Endothelial cell of umbilical vein (primary cell): ENCODE data around the gene CHST8. TPM values are rescaled to one million over a fixed set of nuclear protein-coding genes. Genes with fewer than 3 reads are reported as not detected.

Source experiments
- BruUV-seq: library from RNA; stranded (reverse); fragments of 400-500 nt; replicated peaks from 2 replicates; lab custom pipeline; 2021; lab: Mats Ljungman, UMichigan
- CTCF ChIA-PET: fragments of 300-600, 350-600 bp; sonication (Branson Sonifier 250); formaldehyde crosslinking; loops from one replicate; lab custom pipeline; 2021; ENCODE audit warnings: antibody characterized with exemption, inconsistent platforms; lab: Charles Lee
- POLR2A ChIA-PET: fragments of 300-600, 350-600 bp; sonication (Branson Sonifier 250); formaldehyde crosslinking; loops from one replicate; lab custom pipeline; 2021; ENCODE audit warnings: antibody characterized with exemption, inconsistent platforms; lab: Charles Lee
- DNase-seq: peaks from one replicate; pipeline ENCODE4 v3.0.0-alpha.2; 2011; ENCODE audit warnings: low read depth, low spot score
- FAIRE-seq: peaks from 2 replicates; lab custom pipeline; 2011; peaks lifted over from hg19 to GRCh38; lab: Jason Lieb, UNC
- H2AFZ ChIP-seq: 2 replicates; pipeline ENCODE4 v1.6.0; 2012; ENCODE audit warnings: low read depth, low read length, control low read depth, inconsistent platforms
- H3K27ac ChIP-seq: 2 replicates; pipeline ENCODE4 v1.5.1; 2011; ENCODE audit warnings: low read depth, mild to moderate bottlenecking, control low read depth, low read length, moderate library complexity; ENCODE audit not compliant: insufficient read depth
- H3K27me3 ChIP-seq, 2 experiments: 2 replicates each; pipeline versions ENCODE4 v1.6.0 to v1.6.1; 2011; ENCODE audit warnings: low read length in 2 of 2, mixed read lengths in 1 of 2; ENCODE audit not compliant: control insufficient read depth in 2 of 2, insufficient read depth in 2 of 2
- H3K36me3 ChIP-seq, 2 experiments: 2 replicates in 1 of 2; 3 replicates in 1 of 2; pipeline ENCODE4 v1.5.1; 2011; ENCODE audit warnings: low read length in 2 of 2, mild to moderate bottlenecking in 1 of 2, moderate library complexity in 1 of 2; ENCODE audit not compliant: control insufficient read depth in 2 of 2, insufficient read depth in 2 of 2; ENCODE audit errors: extremely low read depth in 1 of 2
- H3K4me1 ChIP-seq: 3 replicates; pipeline ENCODE4 v1.5.1; 2011; ENCODE audit warnings: mild to moderate bottlenecking, low read length; ENCODE audit not compliant: control insufficient read depth, insufficient read depth; ENCODE audit errors: extremely low read depth
- H3K4me2 ChIP-seq: 2 replicates; pipeline ENCODE4 v1.6.1; 2011; ENCODE audit warnings: low read length, control low read depth, mixed read lengths; ENCODE audit not compliant: insufficient read depth
- H3K4me3 ChIP-seq, 3 experiments: fragments of 200-600 bp in 1 of 3; sonication (generic), shearing (Covaris generic) in 1 of 3; replicated peaks in 1 of 3; 2 replicates each; pipeline ENCODE4 v1.5.1; 2011 to 2016; ENCODE audit warnings: control low read depth in 3 of 3, low read length in 3 of 3, mild to moderate bottlenecking in 2 of 3, inconsistent platforms in 1 of 3, low read depth in 1 of 3, moderate library complexity in 1 of 3; ENCODE audit not compliant: insufficient read depth in 1 of 3
- H3K79me2 ChIP-seq: 2 replicates; pipeline ENCODE4 v1.6.0; 2012; ENCODE audit warnings: low read length, inconsistent platforms; ENCODE audit not compliant: control insufficient read depth, insufficient read depth
- H3K9ac ChIP-seq: replicated peaks from 2 replicates; pipeline ENCODE3; 2011; ENCODE audit warnings: low read length, control low read depth; ENCODE audit not compliant: insufficient read depth; ENCODE audit errors: extremely low read depth
- H3K9me1 ChIP-seq: replicated peaks from 3 replicates; pipeline ENCODE4 v1.6.0; 2011; ENCODE audit warnings: mild to moderate bottlenecking, low read length; ENCODE audit not compliant: control insufficient read depth, insufficient read depth; ENCODE audit errors: extremely low read depth
- H3K9me3 ChIP-seq: replicated peaks from 2 replicates; pipeline ENCODE4 v1.5.1; 2012; ENCODE audit warnings: low read length, inconsistent platforms; ENCODE audit not compliant: control insufficient read depth, insufficient read depth
- H4K20me1 ChIP-seq: replicated peaks from 2 replicates; pipeline ENCODE3; 2011; ENCODE audit warnings: mild to moderate bottlenecking, low read length; ENCODE audit not compliant: control insufficient read depth, insufficient read depth; ENCODE audit errors: extremely low read depth
- CTCF ChIP-seq, 2 donors: IDR thresholded peaks; 1 replicate in 1 of 2; 2 replicates in 1 of 2; pipeline ENCODE4 v1.5.1; 2011; ENCODE audit warnings: low read length in 2 of 2, mild to moderate bottlenecking in 2 of 2, moderate library complexity in 2 of 2, control low read depth in 1 of 2, inconsistent platforms in 1 of 2, low read depth in 1 of 2; ENCODE audit not compliant: insufficient read depth in 1 of 2; ENCODE audit errors: extremely low read depth in 1 of 2
- EZH2 ChIP-seq: IDR thresholded peaks from 2 replicates; pipeline ENCODE4 v1.6.1; 2012; ENCODE audit warnings: borderline replicate concordance, low read depth, mild to moderate bottlenecking, moderate library complexity, low read length, inconsistent platforms; ENCODE audit not compliant: severe bottlenecking
- FOS ChIP-seq: IDR thresholded peaks from 2 replicates; pipeline ENCODE4 v1.6.1; 2011; ENCODE audit warnings: mild to moderate bottlenecking, low read length, moderate library complexity, borderline replicate concordance; ENCODE audit not compliant: insufficient read depth
- GATA2 ChIP-seq: IDR thresholded peaks from 2 replicates; pipeline ENCODE4 v1.7.0; 2011; ENCODE audit warnings: low read depth, mild to moderate bottlenecking, moderate library complexity, mixed read lengths, low read length; ENCODE audit not compliant: insufficient read length, insufficient read depth
- JUN ChIP-seq: IDR thresholded peaks from 2 replicates; pipeline ENCODE4 v1.6.1; 2011; ENCODE audit warnings: borderline replicate concordance, low read depth; ENCODE audit not compliant: insufficient read length, insufficient read depth
- MAX ChIP-seq: IDR thresholded peaks from 2 replicates; pipeline ENCODE4 v1.6.1; 2011; ENCODE audit not compliant: insufficient read depth, insufficient read length
- MYC ChIP-seq: IDR thresholded peaks from one replicate; pipeline ENCODE4 v1.6.1; 2011; ENCODE audit warnings: mild to moderate bottlenecking, low read depth, low read length
- POLR2A ChIP-seq: IDR thresholded peaks from 2 replicates; pipeline ENCODE4 v1.6.1; 2012; ENCODE audit warnings: low read depth, mild to moderate bottlenecking, control low read depth, low read length
- POLR2AphosphoS5 ChIP-seq: IDR thresholded peaks from 2 replicates; pipeline ENCODE4 v1.6.1; 2012; ENCODE audit warnings: low read depth, mild to moderate bottlenecking, control low read depth, low read length, moderate library complexity; ENCODE audit not compliant: insufficient read depth
- dilution Hi-C: fragments of 300-500 bp; cut with MboI; formaldehyde crosslinking; loops from one replicate; pipeline ENCODE4 v1.15.0; 2019; ENCODE audit warnings: low sequenced_read_pairs; ENCODE audit not compliant: extremely low pct_ligation_motif_present
- intact Hi-C: fragments of 100-400 bp; cut with micrococcal nuclease; formaldehyde crosslinking; loops from one replicate; pipeline ENCODE4 v1.10.0; 2022
- polyA plus RNA-seq, 4 experiments: library from polyadenylated mRNA; depleted of rRNA in 3 of 4; stranded (reverse) in 3 of 4; unstranded in 1 of 4; fragments of >200 nt; gene quantifications; 2 replicates each; pipeline versions ENCODE4 v1.2.1 to v1.2.3, GENCODE V29; 2011 to 2012; ENCODE audit warnings: missing spikeins in 1 of 4
- total RNA-seq: library from RNA; stranded (reverse); gene quantifications from 2 replicates; pipeline ENCODE4 v1.2.3, GENCODE V29; 2021

The CHST8 gene
- total and polyA plus RNA-seq, 2 donors (not counting 3 experiments of a cell fraction or from before 2014, with no cell fraction given): not detected

- H3K79me2 ChIP-seq: no peaks in the 10 kb centered on the region
- TF ChIP-seq FOS (no peak), EZH2 (no peak), POLR2A (no peak), GATA2 (no peak), CTCF (IDR thresholded peaks at IDR 0.05; ENCODE audit: extremely low read depth in 1 of 2, insufficient read depth in 1 of 2, low read depth in 1 of 2, low read length in 2 of 2) (no peak), MAX (no peak), JUN (no peak), MYC (no peak), POLR2AphosphoS5 (no peak)
- DNase-seq: no peak
- H3K4me3 ChIP-seq: no peak overlapping the region
- no peak overlapping the region for H2AFZ ChIP-seq
- BruUV-seq: no TSS peak
- H3K36me3 ChIP-seq: no peaks in the 10 kb centered on the region
- no peak overlapping the region for H3K27ac ChIP-seq
- no peaks in the 10 kb centered on the region for H4K20me1 ChIP-seq
- no peaks in the 10 kb centered on the region for H3K9me3 ChIP-seq
- H3K4me1 ChIP-seq: no peaks in the 10 kb centered on the region
- POLR2A ChIA-PET: no interaction called here
- no peak for FAIRE-seq
- dilution Hi-C loops (no loop called here), intact Hi-C loops (no loop called here)
- H3K9me1 ChIP-seq: no peaks in the 10 kb centered on the region
- CTCF ChIA-PET: no interaction called here
- H3K27me3 ChIP-seq: no peaks in the 10 kb centered on the region
- H3K4me2 ChIP-seq: no peak overlapping the region
- no peak overlapping the region for H3K9ac ChIP-seq
Observed at GRCh38 chr19:33602576-33603204, 19.1 kb upstream of the CHST8 start.
